SK-N-SH treated with all-trans-retinoic acid at 6 μM for 48 hours (cell line): Measurements from ENCODE around the gene MTF2.

Experiments
- ATAC-seq: fragments of 200-7000 bp; cut with Tn5 transposase; 3 replicates; pipeline ENCODE4 v1.9.1; 2020; ENCODE audit warnings: mild to moderate bottlenecking, moderate library complexity
- ARNTL ChIP-seq: fragments of 450-650 bp; formaldehyde crosslinking; IDR thresholded peaks from 2 replicates; pipeline ENCODE4 v1.5.0; 2020; ENCODE audit warnings: low read depth, mild to moderate bottlenecking, moderate library complexity, borderline replicate concordance
- CREB5 ChIP-seq: fragments of 250-450 bp; sonication (Bioruptor Pico); IDR thresholded peaks from 2 replicates; pipeline ENCODE4 v1.5.1; 2020; ENCODE audit warnings: low read depth, mild to moderate bottlenecking, moderate library complexity
- CSDC2 ChIP-seq: fragments of 250-450 bp; sonication (Bioruptor Pico); IDR thresholded peaks from 2 replicates; pipeline ENCODE4 v1.5.0; 2020; ENCODE audit warnings: mild to moderate bottlenecking, moderate library complexity
- OSR1 ChIP-seq: fragments of 250-450 bp; sonication (Bioruptor Pico); IDR thresholded peaks from 2 replicates; pipeline ENCODE4 v1.8.0; 2022; ENCODE audit warnings: moderate library complexity, mild to moderate bottlenecking, inconsistent platforms
- PPARA ChIP-seq: fragments of 250-450 bp; sonication (Bioruptor Pico); IDR thresholded peaks from 2 replicates; pipeline ENCODE4 v1.5.0; 2020; ENCODE audit warnings: mild to moderate bottlenecking, borderline replicate concordance
- RARB ChIP-seq: fragments of 250-450 bp; sonication (Bioruptor Pico); IDR thresholded peaks from 2 replicates; pipeline ENCODE4 v1.8.0; 2021; ENCODE audit warnings: mild to moderate bottlenecking, moderate library complexity
- SNAI2 ChIP-seq: fragments of 250-450 bp; sonication (Bioruptor Pico); IDR thresholded peaks from 2 replicates; pipeline ENCODE4 v1.5.0; 2020; ENCODE audit warnings: mild to moderate bottlenecking, moderate library complexity
- TOX ChIP-seq: fragments of 250-450 bp; sonication (Bioruptor Pico); IDR thresholded peaks from 2 replicates; pipeline ENCODE4 v1.8.0; 2021; ENCODE audit warnings: mild to moderate bottlenecking, moderate library complexity, borderline replicate concordance
- ZC3H10 ChIP-seq: fragments of 250-450 bp; sonication (Bioruptor Pico); IDR thresholded peaks from 2 replicates; pipeline ENCODE4 v1.5.1; 2021; ENCODE audit warnings: mild to moderate bottlenecking, moderate library complexity
- ZFP3 ChIP-seq: fragments of 250-450 bp; sonication (Bioruptor Pico); IDR thresholded peaks from 2 replicates; pipeline ENCODE4 v1.5.0; 2020; ENCODE audit warnings: mild to moderate bottlenecking, moderate library complexity
- ZFP30 ChIP-seq: fragments of 450-650 bp; formaldehyde crosslinking; IDR thresholded peaks from 2 replicates; pipeline ENCODE4 v1.5.0; 2022; ENCODE audit warnings: mild to moderate bottlenecking, moderate library complexity
- ZNF565 ChIP-seq: fragments of 450-650 bp; formaldehyde crosslinking; conservative IDR thresholded peaks from 2 replicates; pipeline ENCODE4 v1.5.0; 2020; ENCODE audit warnings: low read depth, mild to moderate bottlenecking, moderate library complexity
- TF ChIP-seq, protein P1 (sequence below): fragments of 250-450 bp; sonication (Bioruptor Pico); IDR thresholded peaks from 2 replicates; pipeline ENCODE4 v1.8.0; 2020; ENCODE audit warnings: mild to moderate bottlenecking, moderate library complexity, borderline replicate concordance
- TF ChIP-seq, protein P2 (sequence below): fragments of 250-450 bp; sonication (Bioruptor Pico); IDR thresholded peaks from 2 replicates; pipeline ENCODE4 v1.5.0; 2020; ENCODE audit warnings: mild to moderate bottlenecking, moderate library complexity
- TF ChIP-seq, protein P3 (sequence below): fragments of 250-450 bp; sonication (Bioruptor Pico); IDR thresholded peaks from 2 replicates; pipeline ENCODE4 v1.8.0; 2021; ENCODE audit warnings: low read depth, mild to moderate bottlenecking, moderate library complexity, borderline replicate concordance

Gene MTF2

GRCh38 chr1:93113127-93113526, 34.0 kb downstream of the MTF2 start:
- no peak for TF ChIP-seq OSR1 (CRISPR knock-in tag)
- no peak for TF ChIP-seq ZFP3
- TF ChIP-seq SNAI2 (CRISPR knock-in tag), result no peak
- TF ChIP-seq, protein P1, sequence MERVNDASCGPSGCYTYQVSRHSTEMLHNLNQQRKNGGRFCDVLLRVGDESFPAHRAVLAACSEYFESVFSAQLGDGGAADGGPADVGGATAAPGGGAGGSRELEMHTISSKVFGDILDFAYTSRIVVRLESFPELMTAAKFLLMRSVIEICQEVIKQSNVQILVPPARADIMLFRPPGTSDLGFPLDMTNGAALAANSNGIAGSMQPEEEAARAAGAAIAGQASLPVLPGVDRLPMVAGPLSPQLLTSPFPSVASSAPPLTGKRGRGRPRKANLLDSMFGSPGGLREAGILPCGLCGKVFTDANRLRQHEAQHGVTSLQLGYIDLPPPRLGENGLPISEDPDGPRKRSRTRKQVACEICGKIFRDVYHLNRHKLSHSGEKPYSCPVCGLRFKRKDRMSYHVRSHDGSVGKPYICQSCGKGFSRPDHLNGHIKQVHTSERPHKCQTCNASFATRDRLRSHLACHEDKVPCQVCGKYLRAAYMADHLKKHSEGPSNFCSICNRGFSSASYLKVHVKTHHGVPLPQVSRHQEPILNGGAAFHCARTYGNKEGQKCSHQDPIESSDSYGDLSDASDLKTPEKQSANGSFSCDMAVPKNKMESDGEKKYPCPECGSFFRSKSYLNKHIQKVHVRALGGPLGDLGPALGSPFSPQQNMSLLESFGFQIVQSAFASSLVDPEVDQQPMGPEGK (CRISPR knock-in tag), result no peak
- TF ChIP-seq CSDC2 (CRISPR knock-in tag), result no peak
- no peak for TF ChIP-seq TOX (CRISPR knock-in tag)
- TF ChIP-seq, protein P2, sequence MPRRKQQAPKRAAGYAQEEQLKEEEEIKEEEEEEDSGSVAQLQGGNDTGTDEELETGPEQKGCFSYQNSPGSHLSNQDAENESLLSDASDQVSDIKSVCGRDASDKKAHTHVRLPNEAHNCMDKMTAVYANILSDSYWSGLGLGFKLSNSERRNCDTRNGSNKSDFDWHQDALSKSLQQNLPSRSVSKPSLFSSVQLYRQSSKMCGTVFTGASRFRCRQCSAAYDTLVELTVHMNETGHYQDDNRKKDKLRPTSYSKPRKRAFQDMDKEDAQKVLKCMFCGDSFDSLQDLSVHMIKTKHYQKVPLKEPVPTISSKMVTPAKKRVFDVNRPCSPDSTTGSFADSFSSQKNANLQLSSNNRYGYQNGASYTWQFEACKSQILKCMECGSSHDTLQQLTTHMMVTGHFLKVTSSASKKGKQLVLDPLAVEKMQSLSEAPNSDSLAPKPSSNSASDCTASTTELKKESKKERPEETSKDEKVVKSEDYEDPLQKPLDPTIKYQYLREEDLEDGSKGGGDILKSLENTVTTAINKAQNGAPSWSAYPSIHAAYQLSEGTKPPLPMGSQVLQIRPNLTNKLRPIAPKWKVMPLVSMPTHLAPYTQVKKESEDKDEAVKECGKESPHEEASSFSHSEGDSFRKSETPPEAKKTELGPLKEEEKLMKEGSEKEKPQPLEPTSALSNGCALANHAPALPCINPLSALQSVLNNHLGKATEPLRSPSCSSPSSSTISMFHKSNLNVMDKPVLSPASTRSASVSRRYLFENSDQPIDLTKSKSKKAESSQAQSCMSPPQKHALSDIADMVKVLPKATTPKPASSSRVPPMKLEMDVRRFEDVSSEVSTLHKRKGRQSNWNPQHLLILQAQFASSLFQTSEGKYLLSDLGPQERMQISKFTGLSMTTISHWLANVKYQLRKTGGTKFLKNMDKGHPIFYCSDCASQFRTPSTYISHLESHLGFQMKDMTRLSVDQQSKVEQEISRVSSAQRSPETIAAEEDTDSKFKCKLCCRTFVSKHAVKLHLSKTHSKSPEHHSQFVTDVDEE (CRISPR knock-in tag), result no peak
- TF ChIP-seq ZC3H10 (CRISPR knock-in tag), result no peak
- no peak for TF ChIP-seq ZNF565
- ATAC-seq, result no peak

GRCh38 chr1:93114391-93114790, 35.3 kb downstream of the MTF2 start:
- TF ChIP-seq CREB5 (CRISPR knock-in tag), result no peak
- TF ChIP-seq PPARA, result no peak
- TF ChIP-seq, protein P1 (CRISPR knock-in tag), result no peak
- no peak for TF ChIP-seq RARB
- TF ChIP-seq, protein P2 (CRISPR knock-in tag), result no peak
- TF ChIP-seq, protein P3, sequence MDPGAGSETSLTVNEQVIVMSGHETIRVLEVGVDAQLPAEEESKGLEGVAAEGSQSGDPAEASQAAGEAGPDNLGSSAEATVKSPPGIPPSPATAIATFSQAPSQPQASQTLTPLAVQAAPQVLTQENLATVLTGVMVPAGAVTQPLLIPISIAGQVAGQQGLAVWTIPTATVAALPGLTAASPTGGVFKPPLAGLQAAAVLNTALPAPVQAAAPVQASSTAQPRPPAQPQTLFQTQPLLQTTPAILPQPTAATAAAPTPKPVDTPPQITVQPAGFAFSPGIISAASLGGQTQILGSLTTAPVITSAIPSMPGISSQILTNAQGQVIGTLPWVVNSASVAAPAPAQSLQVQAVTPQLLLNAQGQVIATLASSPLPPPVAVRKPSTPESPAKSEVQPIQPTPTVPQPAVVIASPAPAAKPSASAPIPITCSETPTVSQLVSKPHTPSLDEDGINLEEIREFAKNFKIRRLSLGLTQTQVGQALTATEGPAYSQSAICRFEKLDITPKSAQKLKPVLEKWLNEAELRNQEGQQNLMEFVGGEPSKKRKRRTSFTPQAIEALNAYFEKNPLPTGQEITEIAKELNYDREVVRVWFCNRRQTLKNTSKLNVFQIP, result no peak
- TF ChIP-seq OSR1 (CRISPR knock-in tag), result no peak
- no peak for TF ChIP-seq ZFP30 (CRISPR knock-in tag)
- no peak for TF ChIP-seq ARNTL
- no peak for ATAC-seq

- TF ChIP-seq CREB5 (CRISPR knock-in tag) (no peak), SNAI2 (CRISPR knock-in tag) (no peak), CSDC2 (CRISPR knock-in tag) (no peak)
- ATAC-seq, result no peak
These were observed 41.5 kb downstream of the MTF2 start for GRCh38 chr1:93120614-93121013.
